ENCODE results near the gene KRTAP13-2. TPM values are rescaled to one million over a fixed set of nuclear protein-coding genes. Genes with fewer than 3 reads are reported as not detected.

Gene KRTAP13-2
- total and polyA plus RNA-seq, 9 of the 15 experiments (the other 6 are each of a cell fraction or from before 2014, with no cell fraction given), result not detected

- TF ChIP-seq SRSF3 (IDR thresholded peaks at IDR 0.05; ENCODE audit: insufficient read depth, low read length) (no peak), TCF7L2 (IDR thresholded peaks at IDR 0.05; ENCODE audit: low read depth, low read length) (no peak), BCOR (IDR thresholded peaks at IDR 0.05) (no peak)
These were observed 19.5 kb upstream of the KRTAP13-2 start (continued) for GRCh38 chr21:30391492-30392025.

DNA sequence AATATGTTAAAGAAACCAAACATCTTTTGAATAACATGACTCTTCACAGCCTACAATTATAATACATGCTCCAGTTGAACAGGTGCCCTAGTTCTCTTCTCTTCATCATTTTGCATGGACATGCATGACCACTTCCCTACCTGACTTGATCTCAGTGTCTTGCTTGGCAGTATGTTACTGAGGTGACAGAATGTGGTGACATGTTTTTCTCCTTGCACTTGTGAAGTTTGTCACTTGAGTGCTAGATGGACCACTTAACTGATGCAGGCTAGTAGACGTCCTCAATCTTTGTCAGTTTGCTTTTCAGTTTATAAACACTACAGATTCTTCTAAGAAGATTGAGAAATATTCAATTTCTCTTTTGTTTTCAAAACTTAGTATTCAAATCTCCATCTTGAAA lies 10.1 kb upstream of the KRTAP13-2 start:
- DNase-seq (ENCODE audit: extremely low read depth in 1 of 4, low spot score in 3 of 4) (no peak), ATAC-seq (no peak), FAIRE-seq (no peak)
- intact Hi-C loops (cut with micrococcal nuclease) (no loop called here), in situ Hi-C loops (cut with MboI) (no loop called here)
- ChIA-PET POLR2A (no interaction called here), CTCF (ENCODE audit: low intra/inter-chr PET ratio) (no interaction called here)
- H3K79me2 ChIP-seq (ENCODE audit: control insufficient read depth, insufficient read depth, low read length), result no peaks in the 10 kb centered on the region
- H3K4me1 ChIP-seq (replicated peaks in 1 of 2; ENCODE audit: control insufficient read depth in 2 of 2, insufficient read depth in 2 of 2, low read length in 2 of 2), result no peaks in the 10 kb centered on the region
- peaks cover 3% of the 10 kb centered on the region for H3K9me3 ChIP-seq (replicated peaks; ENCODE audit: control insufficient read depth, insufficient read depth, low read depth, low read length)
- no peaks in the 10 kb centered on the region for H3K9me1 ChIP-seq (ENCODE audit: control insufficient read depth, insufficient read depth, low read length)
- H2AFZ ChIP-seq (ENCODE audit: low read depth, low read length), result no peak overlapping the region
- no peak overlapping the region for H3K4me2 ChIP-seq (ENCODE audit: insufficient read depth, low read length)
- no TSS peak for BruUV-seq (replicated peaks)
- no peaks in the 10 kb centered on the region for H3K27me3 ChIP-seq (ENCODE audit: control insufficient read depth in 2 of 2, insufficient read depth in 2 of 2, low read length in 2 of 2)
- no peak overlapping the region for H3K27ac ChIP-seq (ENCODE audit: extremely low read depth, low read depth, low read length)
- H3K4me3 ChIP-seq, result no peak overlapping the region
- H3K9ac ChIP-seq (ENCODE audit: insufficient read depth in 1 of 2, low read depth in 2 of 2, low read length in 2 of 2), result no peak overlapping the region
- no peaks in the 10 kb centered on the region for H3K36me3 ChIP-seq (ENCODE audit: control insufficient read depth, insufficient read depth, low read length)
- WGBS (ENCODE audit: insufficient coverage, low coverage, missing lambda C conversion rate), result 0% methylated on average over 1 of the region's 1 CpG
- no peaks in the 10 kb centered on the region for H4K20me1 ChIP-seq (replicated peaks; ENCODE audit: control insufficient read depth, insufficient read depth, low read length)
- TF ChIP-seq RBBP5 (IDR thresholded peaks at IDR 0.05; ENCODE audit: borderline replicate concordance, insufficient read depth, low read length, poor library complexity, severe bottlenecking) (no peak), VEZF1 (CRISPR knock-in tag; IDR thresholded peaks at IDR 0.05) (no peak), ZFP1 (CRISPR knock-in tag; IDR thresholded peaks at IDR 0.05) (no peak), ZNF133 (CRISPR knock-in tag; IDR thresholded peaks at IDR 0.05) (no peak), ESRRB (CRISPR knock-in tag; IDR thresholded peaks at IDR 0.05; ENCODE audit: borderline replicate concordance) (no peak), KAT8 (IDR thresholded peaks at IDR 0.05; ENCODE audit: low read depth) (no peak), MEF2A (IDR thresholded peaks at IDR 0.05; ENCODE audit: control insufficient read depth, low read depth, low read length) (no peak), SETDB1 (IDR thresholded peaks at IDR 0.05; ENCODE audit: low read length) (no peak), BHLHE40 (IDR thresholded peaks at IDR 0.05; ENCODE audit: low read length) (no peak), NEUROD1 (IDR thresholded peaks at IDR 0.05; ENCODE audit: borderline replicate concordance, low read depth, low read length, partially characterized antibody) (no peak), TSC22D4 (tag; IDR thresholded peaks at IDR 0.05) (no peak), ARNT (IDR thresholded peaks at IDR 0.05) (no peak), ZNF143 (CRISPR knock-in tag; IDR thresholded peaks at IDR 0.05) (no peak)
- TF ChIP-seq, protein P1, sequence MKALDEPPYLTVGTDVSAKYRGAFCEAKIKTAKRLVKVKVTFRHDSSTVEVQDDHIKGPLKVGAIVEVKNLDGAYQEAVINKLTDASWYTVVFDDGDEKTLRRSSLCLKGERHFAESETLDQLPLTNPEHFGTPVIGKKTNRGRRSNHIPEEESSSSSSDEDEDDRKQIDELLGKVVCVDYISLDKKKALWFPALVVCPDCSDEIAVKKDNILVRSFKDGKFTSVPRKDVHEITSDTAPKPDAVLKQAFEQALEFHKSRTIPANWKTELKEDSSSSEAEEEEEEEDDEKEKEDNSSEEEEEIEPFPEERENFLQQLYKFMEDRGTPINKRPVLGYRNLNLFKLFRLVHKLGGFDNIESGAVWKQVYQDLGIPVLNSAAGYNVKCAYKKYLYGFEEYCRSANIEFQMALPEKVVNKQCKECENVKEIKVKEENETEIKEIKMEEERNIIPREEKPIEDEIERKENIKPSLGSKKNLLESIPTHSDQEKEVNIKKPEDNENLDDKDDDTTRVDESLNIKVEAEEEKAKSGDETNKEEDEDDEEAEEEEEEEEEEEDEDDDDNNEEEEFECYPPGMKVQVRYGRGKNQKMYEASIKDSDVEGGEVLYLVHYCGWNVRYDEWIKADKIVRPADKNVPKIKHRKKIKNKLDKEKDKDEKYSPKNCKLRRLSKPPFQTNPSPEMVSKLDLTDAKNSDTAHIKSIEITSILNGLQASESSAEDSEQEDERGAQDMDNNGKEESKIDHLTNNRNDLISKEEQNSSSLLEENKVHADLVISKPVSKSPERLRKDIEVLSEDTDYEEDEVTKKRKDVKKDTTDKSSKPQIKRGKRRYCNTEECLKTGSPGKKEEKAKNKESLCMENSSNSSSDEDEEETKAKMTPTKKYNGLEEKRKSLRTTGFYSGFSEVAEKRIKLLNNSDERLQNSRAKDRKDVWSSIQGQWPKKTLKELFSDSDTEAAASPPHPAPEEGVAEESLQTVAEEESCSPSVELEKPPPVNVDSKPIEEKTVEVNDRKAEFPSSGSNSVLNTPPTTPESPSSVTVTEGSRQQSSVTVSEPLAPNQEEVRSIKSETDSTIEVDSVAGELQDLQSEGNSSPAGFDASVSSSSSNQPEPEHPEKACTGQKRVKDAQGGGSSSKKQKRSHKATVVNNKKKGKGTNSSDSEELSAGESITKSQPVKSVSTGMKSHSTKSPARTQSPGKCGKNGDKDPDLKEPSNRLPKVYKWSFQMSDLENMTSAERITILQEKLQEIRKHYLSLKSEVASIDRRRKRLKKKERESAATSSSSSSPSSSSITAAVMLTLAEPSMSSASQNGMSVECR (CRISPR knock-in tag; IDR thresholded peaks at IDR 0.05), result no peak

Measured in K562 (cell line).